ENCODE data around the gene LCLAT1.

DNA sequence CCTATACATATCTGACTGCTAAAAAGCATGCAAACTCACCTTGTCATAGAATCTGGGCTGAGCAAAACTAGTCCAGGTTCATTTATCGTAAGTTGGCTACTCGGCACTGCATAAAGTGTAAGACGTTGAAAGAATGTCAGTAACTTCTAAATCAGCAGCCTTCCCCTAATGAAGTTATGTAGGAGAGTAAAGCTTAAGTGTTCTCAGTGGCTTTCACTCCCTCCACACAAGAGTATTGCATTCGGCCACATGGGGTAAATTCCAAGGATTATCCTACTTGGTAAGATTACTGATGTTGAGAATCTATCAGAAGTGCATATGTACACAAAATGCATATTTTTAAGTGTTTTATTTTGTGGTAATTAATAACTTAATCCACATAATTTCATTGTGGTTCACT is 130.1 kb downstream of the LCLAT1 start:
- TF ChIP-seq, protein P1, sequence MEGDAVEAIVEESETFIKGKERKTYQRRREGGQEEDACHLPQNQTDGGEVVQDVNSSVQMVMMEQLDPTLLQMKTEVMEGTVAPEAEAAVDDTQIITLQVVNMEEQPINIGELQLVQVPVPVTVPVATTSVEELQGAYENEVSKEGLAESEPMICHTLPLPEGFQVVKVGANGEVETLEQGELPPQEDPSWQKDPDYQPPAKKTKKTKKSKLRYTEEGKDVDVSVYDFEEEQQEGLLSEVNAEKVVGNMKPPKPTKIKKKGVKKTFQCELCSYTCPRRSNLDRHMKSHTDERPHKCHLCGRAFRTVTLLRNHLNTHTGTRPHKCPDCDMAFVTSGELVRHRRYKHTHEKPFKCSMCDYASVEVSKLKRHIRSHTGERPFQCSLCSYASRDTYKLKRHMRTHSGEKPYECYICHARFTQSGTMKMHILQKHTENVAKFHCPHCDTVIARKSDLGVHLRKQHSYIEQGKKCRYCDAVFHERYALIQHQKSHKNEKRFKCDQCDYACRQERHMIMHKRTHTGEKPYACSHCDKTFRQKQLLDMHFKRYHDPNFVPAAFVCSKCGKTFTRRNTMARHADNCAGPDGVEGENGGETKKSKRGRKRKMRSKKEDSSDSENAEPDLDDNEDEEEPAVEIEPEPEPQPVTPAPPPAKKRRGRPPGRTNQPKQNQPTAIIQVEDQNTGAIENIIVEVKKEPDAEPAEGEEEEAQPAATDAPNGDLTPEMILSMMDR (IDR thresholded peaks at IDR 0.05; ENCODE audit: insufficient read depth, low read length), result no peak
- TF ChIP-seq REST (IDR thresholded peaks at IDR 0.05; ENCODE audit: insufficient replicate concordance, low read depth) (no peak), POLR2AphosphoS5 (IDR thresholded peaks at IDR 0.05; ENCODE audit: low read depth) (no peak)

Data from HL-60 (cell line).